CD4-positive, alpha-beta T cell (primary cell): Measurements from ENCODE around the gene CXCL5. TPM values are rescaled to one million over a fixed set of nuclear protein-coding genes. Genes with fewer than 3 reads are reported as not detected.
A peak's percentile ranks its signal among the peaks of the same experiment; 100 is the strongest.

ENCODE experiments used
- ATAC-seq: fragments of 200-7000 bp; cut with Tn5 transposase; one replicate; pipeline ENCODE4 v1.10.0; 2022; ENCODE audit warnings: mild to moderate bottlenecking; ENCODE audit not compliant: poor library complexity
- CTCF ChIA-PET: fragments of 350-600 bp; sonication (Branson Sonifier 250); formaldehyde crosslinking; loops from one replicate; lab custom pipeline; 2021; ENCODE audit warnings: antibody characterized with exemption, inconsistent platforms; lab: Charles Lee
- POLR2A ChIA-PET: fragments of 350-600 bp; sonication (Branson Sonifier 250); formaldehyde crosslinking; loops from one replicate; lab custom pipeline; 2021; ENCODE audit warnings: antibody characterized with exemption, inconsistent platforms; lab: Charles Lee
- DNase-seq, 14 experiments: peaks; one replicate each; pipeline ENCODE4 v3.0.0-alpha.2; 2013 to 2020; ENCODE audit warnings: mixed read lengths in 2 of 14
- H3K27ac ChIP-seq, 2 donors: one replicate each; pipeline versions ENCODE4 v1.5.1 to v1.7.0; 2013; ENCODE audit warnings: low read length in 2 of 2, low read depth in 1 of 2, mild to moderate bottlenecking in 1 of 2
- H3K27me3 ChIP-seq, 2 experiments: 1 replicate in 1 of 2; 2 replicates in 1 of 2; pipeline versions ENCODE4 v1.6.1 to v1.7.0; 2013; ENCODE audit warnings: low read length in 2 of 2, control low read depth in 1 of 2, mild to moderate bottlenecking in 1 of 2, moderate library complexity in 1 of 2; ENCODE audit not compliant: insufficient read depth in 2 of 2, control insufficient read depth in 1 of 2
- H3K36me3 ChIP-seq: one replicate; pipeline ENCODE4 v1.6.1; 2013; ENCODE audit warnings: low read length, control low read depth; ENCODE audit not compliant: insufficient read depth
- H3K4me1 ChIP-seq: one replicate; pipeline ENCODE4 v1.6.1; 2013; ENCODE audit warnings: low read length, control low read depth; ENCODE audit not compliant: insufficient read depth
- H3K4me3 ChIP-seq: one replicate; pipeline ENCODE4 v1.5.1; 2013; ENCODE audit warnings: mild to moderate bottlenecking, low read length, moderate library complexity
- H3K9me3 ChIP-seq, 2 experiments: 1 replicate in 1 of 2; 2 replicates in 1 of 2; pipeline versions ENCODE4 v1.6.1 to v1.7.0; 2013; ENCODE audit warnings: low read length in 2 of 2, mild to moderate bottlenecking in 2 of 2, control low read depth in 1 of 2, moderate library complexity in 1 of 2; ENCODE audit not compliant: control insufficient read depth in 1 of 2, insufficient read depth in 1 of 2
- H3K27ac Mint-ChIP-seq: one replicate; pipeline ENCODE4 v1.8.0; 2020; ENCODE audit warnings: mixed read lengths
- H3K27me3 Mint-ChIP-seq: one replicate; pipeline ENCODE4 v1.8.0; 2021; ENCODE audit warnings: mixed read lengths
- H3K36me3 Mint-ChIP-seq: one replicate; pipeline ENCODE4 v1.8.0; 2021; ENCODE audit warnings: low read depth, mixed read lengths
- H3K4me1 Mint-ChIP-seq: one replicate; pipeline ENCODE4 v1.8.0; 2021; ENCODE audit warnings: low read depth, mixed read lengths
- H3K4me3 Mint-ChIP-seq: one replicate; pipeline ENCODE4 v1.8.0; 2020; ENCODE audit warnings: mild to moderate bottlenecking, mixed read lengths
- H3K9me3 Mint-ChIP-seq: one replicate; pipeline ENCODE4 v1.8.0; 2020; ENCODE audit warnings: mixed read lengths
- intact Hi-C, 2 experiments: fragments of 100-400 bp; cut with DNase I in 1 of 2; cut with micrococcal nuclease in 1 of 2; formaldehyde crosslinking; loops; one replicate each; pipeline versions ENCODE4 v1.15.1 to v1.9.0; 2023 to 2025; cut with DNase I, micrococcal nuclease
- total RNA-seq, 174 experiments: library from RNA in 2 of 174; stranded (reverse) in 2 of 174; gene quantifications; one replicate each; pipeline ENCODE4 v1.2.3 and lab custom pipeline; 2021 to 2026
- TF ChIP-seq, protein P1 (sequence below): fragments of 200-600 bp; IDR thresholded peaks from one replicate; pipeline ENCODE4 v1.8.0; 2022; ENCODE audit warnings: antibody characterized with exemption, mild to moderate bottlenecking

Gene CXCL5
- total RNA-seq, 2 experiments from 2014 or later = not detected

DNA sequence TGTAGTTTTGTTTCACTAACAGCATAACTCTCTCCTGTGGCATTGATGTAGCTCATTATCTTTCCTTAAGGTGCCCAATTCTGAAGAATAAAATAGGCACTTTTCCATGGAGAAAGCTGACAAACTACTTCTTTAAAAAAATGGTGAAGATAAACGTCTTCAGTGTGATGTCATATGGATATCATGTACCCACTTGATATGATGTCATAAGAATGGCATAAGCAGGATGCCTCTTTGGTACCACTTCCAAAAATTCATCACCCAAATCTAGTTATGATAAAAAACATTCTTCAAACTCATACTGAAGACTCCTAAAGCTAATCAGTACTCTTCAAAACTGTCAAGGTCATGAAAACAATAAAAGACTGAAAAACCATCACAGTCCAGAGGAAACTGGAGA lies 42.9 kb upstream of the CXCL5 start:
- no peak overlapping the region for H3K4me3 Mint-ChIP-seq
- intact Hi-C loops = no loop called here
- Histone ChIP-seq H3K27ac (no peak overlapping the region), H3K4me1 (peaks cover 9% of the 10 kb centered on the region), H3K4me3 (no peak overlapping the region), H3K36me3 (no peaks in the 10 kb centered on the region), H3K27me3 (peaks cover 12 to 38% of the 10 kb centered on the region in 2 experiments), H3K9me3 (no peaks in the 10 kb centered on the region)
- peaks cover 13% of the 10 kb centered on the region for H3K4me1 Mint-ChIP-seq
- H3K27ac Mint-ChIP-seq = no peak overlapping the region
- DNase-seq (no peak), ATAC-seq (no peak)
- no peaks in the 10 kb centered on the region for H3K36me3 Mint-ChIP-seq
- POLR2A ChIA-PET = no interaction called here
- H3K27me3 Mint-ChIP-seq = peaks cover 56% of the 10 kb centered on the region
- no peaks in the 10 kb centered on the region for H3K9me3 Mint-ChIP-seq
- TF ChIP-seq, protein P1, sequence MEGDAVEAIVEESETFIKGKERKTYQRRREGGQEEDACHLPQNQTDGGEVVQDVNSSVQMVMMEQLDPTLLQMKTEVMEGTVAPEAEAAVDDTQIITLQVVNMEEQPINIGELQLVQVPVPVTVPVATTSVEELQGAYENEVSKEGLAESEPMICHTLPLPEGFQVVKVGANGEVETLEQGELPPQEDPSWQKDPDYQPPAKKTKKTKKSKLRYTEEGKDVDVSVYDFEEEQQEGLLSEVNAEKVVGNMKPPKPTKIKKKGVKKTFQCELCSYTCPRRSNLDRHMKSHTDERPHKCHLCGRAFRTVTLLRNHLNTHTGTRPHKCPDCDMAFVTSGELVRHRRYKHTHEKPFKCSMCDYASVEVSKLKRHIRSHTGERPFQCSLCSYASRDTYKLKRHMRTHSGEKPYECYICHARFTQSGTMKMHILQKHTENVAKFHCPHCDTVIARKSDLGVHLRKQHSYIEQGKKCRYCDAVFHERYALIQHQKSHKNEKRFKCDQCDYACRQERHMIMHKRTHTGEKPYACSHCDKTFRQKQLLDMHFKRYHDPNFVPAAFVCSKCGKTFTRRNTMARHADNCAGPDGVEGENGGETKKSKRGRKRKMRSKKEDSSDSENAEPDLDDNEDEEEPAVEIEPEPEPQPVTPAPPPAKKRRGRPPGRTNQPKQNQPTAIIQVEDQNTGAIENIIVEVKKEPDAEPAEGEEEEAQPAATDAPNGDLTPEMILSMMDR = no peak
- CTCF ChIA-PET = no interaction called here

DNA sequence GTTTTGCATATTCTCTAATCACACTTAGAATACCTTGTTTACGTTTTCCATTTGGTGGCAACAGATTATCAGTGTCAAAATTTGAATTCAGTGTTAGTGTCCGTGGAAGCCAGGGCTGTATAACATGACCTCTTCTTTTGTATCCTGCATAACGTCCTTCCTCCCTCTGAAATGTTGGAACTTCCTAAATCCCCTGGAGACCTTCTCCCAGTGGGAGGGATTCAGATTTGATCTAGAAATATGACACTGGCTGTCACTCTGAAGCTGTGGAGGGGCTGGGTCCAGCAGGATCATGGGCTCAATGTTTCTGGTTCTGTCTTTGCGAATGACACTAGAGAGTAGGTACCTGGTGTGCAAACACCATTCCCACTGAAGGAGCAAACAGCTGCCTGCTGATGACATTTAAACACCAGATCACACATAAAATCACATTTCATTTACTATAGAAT lies 40.9 kb upstream of the CXCL5 start:
- peaks cover 52% of the 10 kb centered on the region for H3K27me3 Mint-ChIP-seq
- TF ChIP-seq, protein P1 = no peak
- no peaks in the 10 kb centered on the region for H3K36me3 Mint-ChIP-seq
- H3K27ac ChIP-seq = no peak overlapping the region
- H3K4me3 Mint-ChIP-seq = peak overlapping the region; percentile 76
- POLR2A ChIA-PET = no interaction called here
- intact Hi-C loops = no loop called here
- H3K27me3 ChIP-seq = peaks cover 12 to 33% of the 10 kb centered on the region in 2 experiments
- peak overlapping the region; percentile 55 for H3K4me3 ChIP-seq
- H3K36me3 ChIP-seq = no peaks in the 10 kb centered on the region
- H3K9me3 ChIP-seq = no peaks in the 10 kb centered on the region
- DNase-seq (no peak), ATAC-seq (no peak)
- CTCF ChIA-PET = no interaction called here
- no peaks in the 10 kb centered on the region for H3K9me3 Mint-ChIP-seq
- peaks cover 13% of the 10 kb centered on the region for H3K4me1 Mint-ChIP-seq
- no peak overlapping the region for H3K27ac Mint-ChIP-seq
- H3K4me1 ChIP-seq = peaks cover 9% of the 10 kb centered on the region

DNA sequence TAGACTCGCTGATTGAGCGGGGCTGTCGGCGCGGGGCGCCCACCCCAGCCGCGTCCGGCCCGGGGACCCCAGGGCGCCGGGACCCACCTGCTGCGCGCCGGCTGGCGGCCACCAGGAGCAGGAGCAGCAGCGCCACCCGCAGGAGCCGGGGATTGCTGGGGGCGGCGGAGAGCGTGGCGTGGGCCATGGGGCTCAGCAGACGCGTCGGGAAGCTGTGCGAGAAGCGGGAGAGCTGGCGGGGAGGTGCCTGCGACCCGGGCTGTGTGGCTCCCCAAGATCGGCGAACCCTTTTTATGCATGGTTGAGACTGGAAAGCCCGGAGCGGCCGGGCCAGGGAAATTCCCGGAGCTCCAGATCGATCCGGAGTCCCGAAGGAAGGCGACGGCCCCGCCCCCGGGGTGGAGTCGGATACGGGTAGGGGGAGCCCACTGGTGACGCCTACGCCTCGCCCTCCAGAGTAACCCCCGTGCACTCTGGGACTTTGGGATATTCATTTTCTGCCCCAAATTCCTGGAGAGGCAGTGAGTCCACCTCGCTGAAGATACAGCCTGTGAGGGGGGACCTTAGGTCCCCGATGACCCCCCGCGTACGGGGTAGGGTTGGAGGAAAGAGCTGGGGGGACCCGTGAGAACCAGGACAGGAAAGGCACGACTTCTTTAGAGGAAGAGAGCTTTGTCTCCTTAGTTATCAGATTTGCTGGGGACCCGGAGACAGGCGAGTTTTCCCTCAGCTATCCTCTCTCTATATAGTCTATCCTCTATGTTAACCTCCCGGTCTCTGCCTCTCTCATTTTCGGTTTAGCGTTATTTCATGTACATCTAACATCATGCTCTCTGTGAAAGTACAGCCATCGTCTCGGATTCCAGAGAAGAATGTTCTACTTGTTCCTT lies 40.2 kb upstream of the CXCL5 start, which contains the start of gene CXCL3:
CXCL3 (minus strand) TSS at position 265 of the 890 bp plus-strand sequence; CDS start at position 187, 78 bp downstream.
- TF ChIP-seq, protein P1 = no peak
- Histone ChIP-seq H3K4me1 (peaks cover 9% of the 10 kb centered on the region), H3K27ac (no peak within 1 kb of the TSS), H3K9me3 (no peaks in the 10 kb centered on the region), H3K36me3 (no peaks in the 10 kb centered on the region), H3K4me3 (peak within 1 kb of the TSS; percentile 55), H3K27me3 (peaks cover 12 to 33% of the 10 kb centered on the region in 2 experiments)
- H3K4me3 Mint-ChIP-seq = peak within 1 kb of the TSS; percentile 88
- ATAC-seq (peak; percentile 55), DNase-seq (peak in 5 of 14 experiments; percentile 2 to 47 (median 32))
- ChIA-PET POLR2A (no interaction called here), CTCF (no interaction called here)
- peaks cover 13% of the 10 kb centered on the region for H3K4me1 Mint-ChIP-seq
- H3K27me3 Mint-ChIP-seq = peaks cover 52% of the 10 kb centered on the region
- H3K27ac Mint-ChIP-seq = no peak within 1 kb of the TSS
- no peaks in the 10 kb centered on the region for H3K36me3 Mint-ChIP-seq
- no peaks in the 10 kb centered on the region for H3K9me3 Mint-ChIP-seq
- intact Hi-C loops = no loop called here
